GM21786 (cell line): ENCODE measurements around the gene NTSR2.

ENCODE experiments used
- ATAC-seq: cut with Tn5 transposase; IDR thresholded peaks from one replicate; pipeline ENCODE4 v1.9.1; 2021; ENCODE audit not compliant: unreplicated experiment

Gene NTSR2, protein sequence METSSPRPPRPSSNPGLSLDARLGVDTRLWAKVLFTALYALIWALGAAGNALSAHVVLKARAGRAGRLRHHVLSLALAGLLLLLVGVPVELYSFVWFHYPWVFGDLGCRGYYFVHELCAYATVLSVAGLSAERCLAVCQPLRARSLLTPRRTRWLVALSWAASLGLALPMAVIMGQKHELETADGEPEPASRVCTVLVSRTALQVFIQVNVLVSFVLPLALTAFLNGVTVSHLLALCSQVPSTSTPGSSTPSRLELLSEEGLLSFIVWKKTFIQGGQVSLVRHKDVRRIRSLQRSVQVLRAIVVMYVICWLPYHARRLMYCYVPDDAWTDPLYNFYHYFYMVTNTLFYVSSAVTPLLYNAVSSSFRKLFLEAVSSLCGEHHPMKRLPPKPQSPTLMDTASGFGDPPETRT

DNA sequence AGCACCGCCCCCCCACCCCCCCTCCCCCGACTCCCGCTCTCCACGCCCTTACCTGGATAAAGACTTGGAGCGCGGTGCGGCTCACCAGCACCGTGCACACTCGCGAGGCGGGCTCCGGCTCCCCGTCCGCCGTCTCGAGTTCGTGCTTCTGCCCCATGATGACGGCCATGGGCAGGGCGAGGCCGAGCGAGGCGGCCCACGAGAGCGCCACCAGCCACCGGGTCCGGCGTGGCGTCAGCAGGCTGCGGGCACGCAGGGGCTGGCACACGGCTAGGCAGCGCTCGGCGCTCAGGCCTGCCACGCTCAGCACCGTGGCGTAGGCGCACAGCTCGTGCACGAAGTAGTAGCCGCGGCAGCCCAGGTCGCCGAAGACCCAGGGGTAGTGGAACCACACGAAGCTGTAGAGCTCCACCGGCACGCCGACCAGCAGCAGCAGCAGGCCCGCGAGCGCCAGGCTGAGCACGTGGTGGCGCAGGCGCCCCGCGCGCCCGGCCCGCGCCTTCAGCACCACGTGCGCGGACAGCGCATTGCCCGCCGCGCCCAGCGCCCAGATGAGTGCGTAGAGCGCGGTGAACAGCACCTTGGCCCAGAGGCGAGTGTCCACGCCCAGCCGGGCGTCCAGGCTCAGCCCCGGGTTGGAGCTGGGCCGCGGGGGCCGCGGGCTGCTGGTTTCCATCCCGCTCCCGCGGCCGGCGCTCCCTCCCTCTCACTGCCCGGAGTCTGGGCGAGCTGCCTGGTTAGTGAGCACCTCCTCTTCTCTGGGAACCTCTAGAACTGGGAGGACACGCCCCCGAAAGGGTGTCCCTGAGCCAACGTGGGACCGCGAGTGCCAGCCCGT lies at the start of gene NTSR2:
Gene NTSR2 (minus strand): TSS at position 742 of the 838 bp plus-strand sequence. CDS start 66 bp downstream, at position 676.
- ATAC-seq = no peak

DNA sequence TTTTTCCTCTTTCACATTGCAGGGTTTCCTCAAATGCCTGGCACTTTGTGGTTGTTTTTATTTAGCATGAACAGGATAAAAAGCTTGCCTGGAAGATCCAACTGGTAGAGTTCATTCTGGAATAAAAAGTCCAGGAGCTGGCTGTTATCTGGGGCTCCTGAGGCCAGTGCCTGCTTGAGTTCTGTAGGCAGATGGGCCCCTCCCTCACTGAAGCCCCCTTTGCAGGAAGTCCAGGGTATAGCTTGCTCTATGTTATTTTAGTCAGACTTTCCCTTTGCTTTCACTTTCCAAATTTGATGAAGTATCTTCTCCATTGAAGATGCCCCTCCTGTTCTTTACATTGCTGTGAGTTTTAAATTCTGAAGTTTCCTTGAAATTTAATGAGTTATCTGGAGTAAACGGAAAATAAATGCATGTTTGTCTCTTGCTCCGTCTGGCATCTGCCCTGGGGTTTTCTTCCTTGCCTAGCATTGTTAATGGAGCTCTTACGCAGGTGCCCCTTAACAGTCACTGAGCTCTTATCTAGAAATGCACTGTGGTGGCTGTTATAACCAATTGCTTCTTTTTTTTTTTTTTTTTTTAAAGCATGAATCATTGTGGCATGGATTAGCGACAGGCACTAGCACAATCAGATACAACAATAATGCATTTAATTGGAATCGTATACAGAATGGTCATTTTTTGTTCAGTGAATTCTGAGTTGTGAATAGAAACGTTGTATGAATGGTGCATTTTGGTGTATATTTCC lies 49.4 kb upstream of the NTSR2 start:
- no peak for ATAC-seq

DNA sequence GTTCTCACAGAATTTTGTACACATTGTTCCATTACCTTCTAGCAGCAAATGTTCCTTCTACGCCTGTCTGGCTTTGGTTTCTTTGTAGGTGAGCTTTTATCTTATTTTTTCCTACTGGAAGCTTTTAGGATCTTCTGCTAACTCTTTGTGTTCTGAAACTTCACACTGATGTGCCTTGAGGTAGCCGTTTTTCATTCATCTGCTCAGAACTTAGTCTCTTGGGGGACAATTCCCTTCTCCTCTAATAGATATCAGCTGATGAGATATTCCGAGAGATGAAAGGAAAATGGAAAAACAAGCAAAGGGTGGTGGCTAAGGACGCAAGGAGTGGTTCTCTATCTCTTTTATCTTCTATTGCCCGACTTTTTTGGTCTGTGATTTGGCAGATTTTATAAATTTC lies 48.6 kb upstream of the NTSR2 start:
- no peak for ATAC-seq

DNA sequence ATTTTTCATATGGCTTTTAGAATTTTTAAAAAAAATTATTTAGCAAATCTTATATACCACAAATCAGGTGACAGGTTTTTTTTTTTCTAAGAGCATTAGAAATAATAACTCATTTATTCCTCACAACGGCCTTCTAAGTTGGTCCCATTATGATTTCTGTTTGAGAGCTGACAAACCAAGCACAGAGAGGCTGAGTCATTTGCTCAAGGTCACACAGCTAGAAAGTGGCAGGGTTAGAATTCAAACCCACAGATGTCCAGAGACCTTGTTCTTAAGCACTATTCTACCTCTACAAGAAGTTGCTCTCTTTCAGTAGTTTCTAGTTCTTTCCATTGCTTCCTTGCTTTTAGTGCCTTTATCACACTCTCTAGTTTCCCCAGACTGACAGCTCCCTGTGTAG lies 47.6 kb upstream of the NTSR2 start:
- ATAC-seq = no peak

DNA sequence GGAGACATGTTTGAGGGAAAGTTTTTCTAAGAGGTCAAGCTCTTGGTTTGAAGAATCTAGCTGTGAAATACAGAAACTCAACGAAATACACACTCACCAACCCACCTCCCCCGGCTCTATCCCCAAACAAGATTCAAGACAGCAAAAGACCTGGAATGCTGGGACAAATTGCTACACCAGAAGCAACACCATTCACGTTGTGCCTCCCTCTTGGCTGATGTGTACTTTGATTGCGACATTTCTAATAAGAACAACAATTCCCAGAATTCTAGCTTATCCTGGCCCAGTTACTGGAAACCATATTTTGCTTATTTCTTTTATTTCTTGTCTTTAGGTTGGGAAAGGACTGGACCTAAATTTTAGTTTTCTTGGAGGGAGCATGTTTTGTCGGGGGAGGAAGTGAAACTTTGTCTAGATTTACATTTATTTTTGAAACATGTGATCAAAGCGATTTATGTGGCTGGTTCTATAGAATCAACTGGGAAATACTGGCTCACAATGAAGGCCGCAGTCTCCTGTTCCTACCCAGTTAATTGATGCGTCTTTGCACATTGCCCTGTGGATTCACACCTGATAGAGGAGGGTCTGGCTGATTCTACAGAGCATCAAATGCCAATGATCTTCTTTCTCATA lies 46.8 kb upstream of the NTSR2 start:
- ATAC-seq = no peak

DNA sequence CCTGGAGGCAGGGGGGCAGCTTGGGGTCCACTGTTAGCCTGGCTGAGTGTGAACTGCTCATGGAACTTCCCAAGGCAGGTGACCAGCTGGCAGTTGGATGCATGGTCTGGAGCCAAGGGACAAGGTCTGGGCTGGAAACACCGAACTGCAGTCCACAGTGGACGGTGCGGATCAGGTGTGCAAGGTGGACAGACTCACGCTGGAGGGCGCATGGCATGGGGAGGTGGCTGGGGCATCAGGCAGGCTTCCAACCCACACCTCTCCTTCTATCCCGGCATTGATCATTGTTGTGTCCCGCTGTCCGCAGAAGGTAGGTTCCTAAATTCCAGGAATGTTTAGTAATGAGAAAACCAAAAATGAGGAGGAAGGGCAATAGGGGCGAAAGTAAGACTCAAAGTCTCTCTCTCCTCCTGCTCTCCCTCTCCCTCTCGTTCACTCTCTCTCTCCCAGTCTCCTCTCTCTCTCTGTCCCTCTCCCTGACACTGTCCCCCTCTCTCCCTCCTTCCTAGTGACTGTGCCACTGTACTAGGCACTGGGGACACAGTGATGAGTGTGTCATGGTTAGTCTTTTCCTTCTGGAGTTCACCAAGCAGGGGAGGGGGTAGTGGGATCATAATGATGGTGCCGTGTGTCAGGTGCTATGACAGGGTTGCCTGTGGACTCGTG lies 46.1 kb upstream of the NTSR2 start:
- no peak for ATAC-seq

DNA sequence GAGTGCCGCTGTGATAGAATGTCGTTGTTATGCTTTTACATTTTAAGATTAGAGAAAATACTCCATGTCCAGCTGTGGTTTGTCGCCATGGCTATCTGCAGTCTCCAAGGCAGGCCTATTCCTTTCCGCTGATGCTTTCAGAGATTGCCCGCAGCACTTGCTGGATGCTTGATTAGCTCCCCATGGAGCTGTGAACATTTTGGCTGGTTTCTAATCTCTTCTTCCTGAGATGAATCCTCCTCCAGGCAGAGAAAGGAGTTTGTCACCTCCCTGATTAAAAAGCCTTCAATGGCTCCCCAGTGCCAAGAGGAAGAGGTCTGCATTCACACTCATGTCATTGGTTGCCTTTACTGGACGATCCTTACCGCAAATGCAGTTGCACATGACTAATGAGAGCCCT lies 43.8 kb upstream of the NTSR2 start:
- ATAC-seq = no peak

DNA sequence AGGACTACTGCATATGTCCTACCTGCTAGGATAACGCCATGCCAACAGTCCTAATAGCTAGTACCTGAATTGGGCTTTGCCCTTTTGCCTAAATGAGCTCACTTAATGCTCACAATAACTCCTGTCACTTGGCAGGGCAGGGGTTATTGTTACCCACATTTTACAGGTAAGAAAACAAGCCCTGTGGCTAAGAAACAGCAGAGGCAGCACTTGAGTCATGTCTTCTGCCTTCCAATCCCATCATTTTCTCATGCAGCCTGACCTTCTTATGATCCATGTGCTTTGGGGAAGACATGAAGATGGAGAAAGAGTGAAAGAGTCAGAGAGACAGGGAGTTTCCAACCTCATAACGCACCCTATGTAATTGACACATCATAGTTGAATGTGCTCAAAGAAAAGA lies 42.9 kb upstream of the NTSR2 start:
- no peak for ATAC-seq

DNA sequence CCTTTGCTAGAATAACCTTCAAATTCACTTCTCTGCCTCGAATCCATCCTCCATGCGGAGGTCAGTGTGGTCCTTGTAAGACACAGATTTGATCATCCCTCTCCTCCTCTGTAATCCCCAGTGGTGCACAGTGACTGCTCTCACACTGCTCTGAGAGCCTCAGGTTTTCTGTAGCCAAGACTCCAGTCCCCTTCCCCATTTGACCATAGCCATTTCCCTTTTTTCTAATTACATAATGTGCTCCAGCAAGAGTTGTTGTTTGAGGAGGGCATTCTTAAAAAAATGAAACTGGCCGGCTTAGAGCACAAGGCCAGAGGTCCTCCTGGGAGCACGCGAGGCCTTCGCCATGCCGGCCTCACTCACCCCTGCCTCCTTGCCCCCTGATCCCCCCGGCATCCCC lies 41.8 kb upstream of the NTSR2 start:
- ATAC-seq = no peak

DNA sequence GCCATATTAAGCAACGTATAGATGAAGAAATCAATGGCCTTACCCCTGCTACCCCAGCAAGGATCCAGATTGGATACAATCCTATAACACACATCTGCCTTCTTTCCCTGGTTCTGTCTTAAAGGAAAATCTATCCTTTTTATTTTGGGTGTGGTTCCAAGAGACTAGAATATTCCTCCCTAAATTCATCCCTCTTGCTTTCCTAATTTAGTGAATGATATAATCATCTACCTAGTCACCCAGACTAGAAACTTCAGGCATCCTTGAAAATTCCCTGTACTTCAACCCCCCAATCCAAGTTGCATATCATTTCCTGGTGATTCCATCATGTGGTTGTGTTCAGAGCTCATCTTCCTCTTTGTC lies 41.3 kb upstream of the NTSR2 start:
- ATAC-seq = no peak

DNA sequence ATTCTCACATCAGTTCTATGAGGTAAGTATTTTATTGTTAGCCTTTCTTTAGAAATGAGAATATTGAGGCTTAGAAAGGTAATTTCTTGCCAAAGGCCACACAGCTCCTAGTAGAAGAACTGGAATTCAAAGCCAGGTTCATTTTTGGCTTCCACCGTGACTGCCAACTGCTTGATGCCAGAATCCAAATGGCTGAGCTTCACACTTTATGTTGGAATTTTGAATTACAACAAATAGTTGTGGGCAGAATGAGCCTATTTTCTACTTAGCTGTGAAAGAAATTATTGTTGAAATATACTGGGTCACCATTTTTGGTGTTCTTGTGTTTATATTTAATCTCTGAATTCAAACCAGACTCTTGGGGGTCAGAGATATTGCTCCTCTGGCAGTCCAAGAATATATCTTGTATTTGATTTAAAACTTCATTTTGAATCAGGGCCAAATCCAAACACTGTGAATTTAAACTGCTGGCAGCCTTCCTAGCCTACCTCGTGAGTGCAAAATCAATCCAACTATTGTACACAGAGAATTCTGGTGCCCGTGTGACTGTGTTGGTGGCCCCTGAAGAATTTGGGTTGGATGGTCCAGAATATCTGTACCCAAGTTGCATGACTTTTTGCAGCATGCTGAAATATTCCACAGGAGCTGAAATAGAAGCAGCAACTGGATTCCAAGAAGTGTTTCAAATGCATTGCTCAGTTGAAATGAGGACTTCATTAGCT lies 40.8 kb upstream of the NTSR2 start:
- ATAC-seq = no peak

DNA sequence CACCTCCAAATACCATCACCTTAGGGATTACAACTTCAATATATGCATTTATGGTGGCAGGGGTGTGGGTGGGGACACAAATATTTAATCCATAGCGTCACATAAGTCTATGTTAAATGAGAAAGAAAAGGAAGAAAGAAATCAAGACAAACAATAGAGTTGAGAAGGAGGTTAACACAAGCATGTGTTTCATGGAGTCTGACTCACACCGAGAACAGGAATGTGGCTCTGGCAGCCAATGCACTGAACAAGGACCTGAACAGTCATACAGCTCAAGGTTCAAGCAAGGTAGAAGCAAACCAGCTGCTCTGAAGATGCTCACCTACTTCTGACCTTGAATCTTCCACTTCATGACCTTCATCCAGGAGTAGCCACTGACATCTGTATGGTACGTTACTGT lies 40.2 kb upstream of the NTSR2 start:
- no peak for ATAC-seq

DNA sequence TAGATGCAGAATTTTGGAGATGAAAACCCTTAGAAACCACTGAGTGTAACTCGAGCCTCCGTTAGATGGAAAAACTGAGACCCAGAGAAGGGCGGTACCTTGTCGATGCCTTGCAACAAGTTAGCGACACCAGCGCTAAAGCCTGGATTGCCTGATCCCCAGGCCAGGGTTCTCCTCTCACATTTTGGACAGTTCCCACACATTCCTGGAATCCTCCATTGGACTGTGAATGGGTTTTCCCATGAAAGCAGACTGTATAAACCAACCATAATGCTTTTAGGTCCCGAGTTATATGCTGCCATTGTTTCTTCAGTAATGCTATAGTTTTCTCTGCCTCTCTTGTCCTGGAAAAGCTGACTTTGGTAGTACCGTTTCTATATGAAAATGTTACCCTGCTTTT lies 39.3 kb upstream of the NTSR2 start:
- ATAC-seq = no peak

DNA sequence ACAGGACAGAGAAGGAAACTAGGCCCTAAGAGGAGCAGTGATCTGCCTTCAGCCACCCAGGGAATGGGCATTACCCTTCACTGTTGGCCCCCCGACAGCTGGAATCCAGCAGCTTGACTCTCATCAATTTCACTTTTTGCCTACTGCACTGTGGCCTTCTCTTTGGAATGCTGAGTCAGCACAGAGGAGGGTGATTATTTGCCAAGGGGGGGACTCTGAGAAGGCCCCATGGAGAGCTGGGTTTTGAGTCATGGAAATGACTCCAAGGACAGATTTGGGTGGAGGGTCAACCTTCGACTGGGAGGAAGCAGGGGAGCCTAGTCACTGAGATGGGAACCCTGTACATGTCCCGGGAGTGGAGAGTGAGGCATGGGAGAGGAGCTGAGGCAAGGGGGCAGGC lies 38.1 kb upstream of the NTSR2 start:
- no peak for ATAC-seq

DNA sequence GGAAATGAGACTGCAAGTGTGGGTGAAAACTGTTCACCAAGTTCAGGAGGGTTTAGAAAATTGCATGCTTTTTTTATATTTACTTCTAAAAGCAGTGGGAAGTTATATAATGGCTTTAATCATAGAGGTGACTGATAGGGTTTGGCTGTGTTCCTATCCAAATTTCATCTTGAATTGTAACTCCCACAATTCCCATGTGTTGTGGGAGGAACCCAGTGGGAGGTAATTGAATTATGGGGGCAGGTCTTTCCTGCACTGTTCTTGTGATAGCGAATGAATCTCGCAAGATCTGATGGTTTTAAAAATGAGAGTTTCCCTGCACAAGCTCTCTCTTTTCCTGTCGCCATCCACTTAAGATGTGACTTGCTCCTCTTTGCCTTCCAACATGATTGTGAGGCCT lies 35.7 kb upstream of the NTSR2 start:
- no peak for ATAC-seq

DNA sequence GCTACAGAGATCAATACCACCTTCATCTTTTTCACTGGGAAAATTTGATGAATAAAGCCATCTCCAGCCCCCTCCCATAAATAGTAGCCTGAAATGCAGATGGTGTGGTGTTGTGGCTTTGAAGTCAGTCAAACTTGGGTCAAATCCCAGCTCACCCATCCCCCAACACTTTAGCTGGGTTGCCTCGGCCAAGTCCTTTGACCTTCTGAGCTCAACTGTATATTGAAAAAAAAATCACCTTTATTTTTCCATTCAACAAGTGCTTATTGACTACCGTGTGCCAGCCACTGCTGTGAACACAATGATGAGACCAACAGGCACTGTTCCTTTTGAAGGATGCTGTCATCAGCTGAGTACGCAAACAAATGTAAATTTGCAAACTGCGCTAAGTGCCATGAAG lies 35.1 kb upstream of the NTSR2 start:
- no peak for ATAC-seq

DNA sequence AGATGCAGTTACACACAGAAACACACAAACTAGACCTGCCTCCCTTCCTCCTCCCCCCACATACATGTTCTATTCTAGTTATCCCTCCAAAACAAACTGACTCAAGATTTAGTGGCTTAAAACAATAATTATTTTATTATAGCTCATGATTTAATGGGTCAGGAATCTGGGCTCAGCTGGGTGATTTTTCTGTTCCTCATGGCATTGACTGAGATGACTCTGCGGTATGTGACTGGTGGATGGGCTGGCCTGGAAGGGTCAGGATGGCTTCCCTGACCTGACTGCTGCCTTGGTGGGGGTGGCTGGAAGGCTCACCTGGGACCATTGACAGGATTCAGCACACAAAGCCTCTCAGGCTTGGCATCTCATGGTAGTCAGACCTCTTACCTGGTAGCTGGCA lies 33.7 kb upstream of the NTSR2 start:
- no peak for ATAC-seq

DNA sequence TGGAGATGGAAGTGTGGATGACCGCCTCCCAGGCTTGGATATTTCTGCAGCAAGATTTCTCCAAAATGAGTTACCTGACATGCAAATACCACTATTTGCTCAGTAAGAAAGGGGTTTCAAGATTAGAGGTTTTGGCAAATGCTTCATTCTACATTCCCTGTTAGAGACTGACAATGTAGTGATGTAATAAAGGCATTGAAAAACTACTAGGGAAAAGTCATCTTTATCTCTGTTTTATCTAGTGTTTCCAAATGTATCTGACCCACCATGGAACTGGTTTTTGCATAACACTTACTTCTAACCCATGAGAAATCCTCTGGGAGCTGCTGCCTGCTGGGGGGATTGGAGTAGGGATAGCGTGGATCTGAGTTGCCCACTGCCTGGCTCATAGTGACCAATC lies 33.0 kb upstream of the NTSR2 start:
- ATAC-seq = no peak

DNA sequence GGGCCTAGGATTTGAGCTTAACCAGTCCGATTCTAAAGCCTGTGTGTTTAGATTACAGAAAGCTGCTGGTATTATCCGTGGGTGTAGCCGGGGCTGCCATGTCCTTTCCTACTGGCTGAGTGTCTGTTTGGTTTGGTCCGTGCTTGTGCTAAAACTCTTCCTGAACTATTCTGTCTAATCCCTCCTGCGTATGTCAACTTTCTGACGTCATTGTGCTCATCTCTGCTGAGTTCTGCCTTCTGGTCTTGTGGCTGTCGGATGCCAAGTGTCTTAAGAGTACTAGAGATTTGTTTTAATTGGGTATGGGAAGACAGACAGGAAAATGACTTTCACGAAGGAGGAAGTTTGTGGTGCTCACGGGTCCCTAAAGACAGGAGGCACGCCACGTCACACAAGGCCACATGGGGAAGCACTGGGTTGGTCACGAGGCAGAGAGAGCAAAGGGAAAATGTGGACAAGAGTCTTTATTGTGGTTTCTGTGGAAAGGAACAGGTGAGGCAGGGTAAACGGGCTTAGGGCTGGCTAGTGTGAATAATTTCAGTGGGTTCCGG lies 31.8 kb upstream of the NTSR2 start:
- no peak for ATAC-seq

DNA sequence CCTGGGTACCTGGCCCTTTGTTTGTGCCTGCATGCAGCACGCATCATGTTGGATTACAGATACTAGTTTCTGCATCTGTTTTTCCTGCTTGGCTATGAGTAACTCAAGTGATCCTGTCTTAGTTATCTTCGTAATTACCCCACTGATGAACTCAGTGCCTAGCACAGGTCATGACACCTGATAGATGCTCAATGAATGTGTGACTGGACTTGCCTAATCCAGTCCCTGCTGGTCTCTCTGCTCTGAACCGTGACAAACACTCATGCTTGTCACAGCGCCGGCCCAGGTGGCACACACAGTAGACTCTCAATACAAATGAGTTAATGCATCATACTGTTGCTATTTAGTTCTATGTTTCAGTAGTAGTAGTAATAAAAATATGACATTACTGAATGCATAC lies 31.2 kb upstream of the NTSR2 start:
- ATAC-seq = no peak
